Right renal cortex interstitium (tissue), 3 donors: ENCODE results near the gene STAU1. TPM values are rescaled to one million over a fixed set of nuclear protein-coding genes. Genes with fewer than 3 reads are reported as not detected.
"Not testable (repeated sequence)": the region's sequence is repeated elsewhere in the genome, so short reads cannot be mapped to it uniquely, and the experiment has no call there.

Experiments used
- DNase-seq, 3 donors: peaks; one replicate each; pipeline ENCODE4 v3.0.0-alpha.2; 2013; ENCODE audit warnings: low read depth in 3 of 3, low spot score in 2 of 3
- polyA plus RNA-seq, 3 donors: library from polyadenylated mRNA; unstranded; fragments of 120-200 nt; gene quantifications; one replicate each; pipeline ENCODE4 v1.2.1, GENCODE V29; 2013; ENCODE audit not compliant: insufficient read length in 3 of 3

STAU1 gene
- polyA plus RNA-seq, 3 donors, result 112 to 127 (median 125) TPM

DNA sequence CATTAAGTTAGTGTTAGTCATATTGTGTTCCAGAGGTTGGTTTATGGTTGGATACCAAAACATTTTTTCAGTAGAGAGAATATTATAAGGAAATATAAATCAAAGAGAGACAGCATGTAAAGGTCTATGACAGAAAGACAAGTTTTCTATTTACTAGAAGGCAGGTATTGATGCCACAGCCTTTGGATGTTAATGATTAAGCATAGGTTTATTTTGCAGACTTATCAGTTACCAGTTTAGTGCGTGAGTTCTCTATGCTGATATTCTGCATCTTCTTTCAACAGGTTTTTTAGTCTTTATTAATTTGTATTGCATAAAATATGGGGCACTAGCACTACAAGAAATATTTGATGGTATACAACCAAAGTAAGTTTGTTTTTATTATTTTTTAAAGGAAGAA is 96.4 kb downstream of the STAU1 start:
- no peak for DNase-seq

DNA sequence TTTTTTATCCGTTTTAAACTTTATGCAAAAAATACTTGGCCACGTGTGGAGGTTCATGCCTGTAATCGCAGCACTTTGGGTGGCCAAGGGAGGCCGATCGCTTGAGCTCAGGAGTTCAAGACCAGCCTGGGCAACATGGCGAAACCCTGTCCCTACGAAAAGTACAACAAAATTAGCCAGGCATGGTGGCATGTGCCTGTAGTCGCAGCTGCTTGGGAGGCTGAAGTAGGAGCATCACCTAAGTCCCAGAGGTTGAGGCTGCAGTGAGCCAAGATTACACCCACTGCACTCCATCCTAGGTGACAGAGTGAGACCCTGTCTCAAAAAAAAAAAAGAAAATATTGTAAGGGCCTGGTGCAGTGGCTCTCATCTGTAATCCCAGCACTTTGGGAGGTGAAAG is 97.0 kb downstream of the STAU1 start:
- no peak for DNase-seq

DNA sequence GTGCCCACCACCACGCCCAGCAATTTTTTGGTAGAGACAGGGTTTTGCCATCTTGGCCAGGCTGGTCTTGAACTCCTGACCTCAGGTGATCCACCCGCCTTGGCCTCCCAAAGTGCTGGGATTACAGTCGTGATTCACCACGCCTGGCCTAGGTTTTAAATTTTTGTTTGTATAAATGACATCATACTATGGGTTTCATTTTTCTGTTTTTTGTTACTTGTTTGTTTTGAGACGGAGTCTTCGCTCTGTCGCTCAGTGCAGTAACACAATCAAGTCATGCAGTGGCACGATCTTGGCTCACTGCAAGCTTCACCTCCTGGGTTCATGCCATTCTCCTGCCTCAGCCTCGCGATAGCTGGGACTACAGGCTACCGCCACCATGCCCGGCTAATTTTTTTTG is 105.8 kb downstream of the STAU1 start:
- DNase-seq, result not testable (repeated sequence)

DNA sequence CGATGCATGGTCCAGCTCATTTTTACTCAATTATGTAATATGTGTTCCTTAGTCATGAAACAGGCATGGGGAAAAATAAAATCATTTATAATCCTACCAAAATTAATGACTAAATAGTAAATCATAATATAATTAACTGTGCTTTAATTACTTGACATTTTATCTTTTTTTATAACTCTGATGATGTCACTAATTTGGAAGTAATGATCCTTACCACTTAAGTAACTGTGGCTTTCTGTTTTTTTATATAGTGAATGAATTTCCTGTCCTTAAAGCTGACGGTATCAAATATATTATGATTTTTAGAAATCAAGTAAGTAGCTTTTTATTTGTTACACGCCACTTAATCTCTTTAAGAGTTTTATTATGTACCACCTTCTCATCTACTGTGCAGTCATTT is 109.8 kb downstream of the STAU1 start:
- DNase-seq, result no peak

DNA sequence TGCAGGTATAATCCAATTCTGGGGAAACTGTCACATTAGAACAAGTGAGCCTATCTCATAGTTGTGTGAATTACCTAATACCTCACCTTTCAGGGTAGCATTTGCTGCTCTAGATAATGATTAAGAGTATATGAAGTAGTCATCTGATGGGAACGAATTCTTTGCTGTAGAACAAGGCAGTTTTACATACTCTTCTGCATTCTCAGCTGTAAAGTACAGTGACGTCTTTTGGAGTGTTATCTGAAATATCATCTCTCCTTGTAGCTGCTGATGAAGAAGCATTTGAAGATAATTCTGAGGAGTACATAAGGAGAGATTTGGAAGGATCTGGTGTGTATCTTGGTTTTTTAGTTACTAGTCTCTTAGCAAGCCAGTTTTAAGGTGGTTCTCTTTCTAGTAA is 113.6 kb downstream of the STAU1 start:
- no peak for DNase-seq

Other genes with a start within 250 kb of the STAU1 start
- gene CSE1L, start 142.0 kb downstream of the STAU1 start, polyA plus RNA-seq, result 100 to 1,000 TPM; 114 to 122 (median 114) TPM
- 10 to 100 TPM; 45.7 to 49.1 (median 45.7) TPM for gene DDX27, start 31.1 kb upstream of the STAU1 start, polyA plus RNA-seq
- 10 to 100 TPM; 14.7 to 17.2 (median 17.1) TPM for gene ZNFX1, start 89.7 kb upstream of the STAU1 start, polyA plus RNA-seq